ENCODE measurements around the gene RYR2. TPM values are rescaled to one million over a fixed set of nuclear protein-coding genes. Genes with fewer than 3 reads are reported as not detected.
A peak's percentile ranks its signal among the peaks of the same experiment; 100 is the strongest.

RYR2 gene
- polyA plus RNA-seq, 1 of the 3 experiments (the other 2 are of a cell fraction) = under 0.01 TPM

DNA sequence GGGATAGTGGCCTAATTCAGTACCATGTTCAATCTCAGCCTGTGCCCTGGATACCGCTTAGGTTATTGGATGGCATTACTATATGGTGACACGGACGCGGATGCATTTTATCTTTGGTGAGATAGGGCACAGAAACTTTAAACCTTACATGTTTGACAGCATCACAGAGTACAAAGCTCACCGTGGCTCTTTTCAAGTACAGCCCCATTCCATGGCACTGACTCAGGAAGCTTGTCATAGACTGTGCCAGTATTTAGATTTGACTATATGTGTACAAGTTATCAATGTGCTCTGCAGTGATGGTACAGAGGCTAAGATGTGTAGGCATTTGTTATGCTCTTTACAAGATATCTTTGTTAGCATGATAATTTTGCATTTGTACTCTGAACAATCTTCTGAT, 169.0 kb downstream of the RYR2 start (continued):
- no peak for TF ChIP-seq USF1 (IDR thresholded peaks at IDR 0.05; ENCODE audit: borderline replicate concordance, low read depth)

DNA sequence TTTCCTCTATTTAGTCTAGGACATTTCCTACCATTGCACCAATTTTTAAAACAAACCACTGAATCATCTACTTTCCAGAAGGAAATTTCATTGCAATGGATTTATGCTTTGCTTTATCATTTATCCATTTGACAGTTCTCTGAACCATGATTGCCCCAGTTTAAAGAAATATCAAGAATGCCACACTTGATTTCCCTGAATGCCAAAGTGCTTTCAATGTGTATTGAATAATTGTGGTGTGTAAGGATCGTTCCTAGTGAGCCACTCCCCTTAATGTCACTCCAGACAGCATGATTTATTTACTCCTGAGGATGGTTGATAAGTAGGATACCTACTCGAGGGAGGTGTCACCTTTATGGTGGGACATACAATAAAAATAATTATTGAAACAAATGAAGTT, 169.6 kb downstream of the RYR2 start:
- WGBS (ENCODE audit: low lambda C conversion rate) = 5% methylated on average over 2 of the region's 2 CpGs
- CTCF ChIA-PET = interaction anchor here (1.1 kb wide), 1 partner anchor 29 kb away, joined by 3 read pairs; no protein-coding TSS in a partner anchor
- no peak overlapping the region for H3K4me2 ChIP-seq

DNA sequence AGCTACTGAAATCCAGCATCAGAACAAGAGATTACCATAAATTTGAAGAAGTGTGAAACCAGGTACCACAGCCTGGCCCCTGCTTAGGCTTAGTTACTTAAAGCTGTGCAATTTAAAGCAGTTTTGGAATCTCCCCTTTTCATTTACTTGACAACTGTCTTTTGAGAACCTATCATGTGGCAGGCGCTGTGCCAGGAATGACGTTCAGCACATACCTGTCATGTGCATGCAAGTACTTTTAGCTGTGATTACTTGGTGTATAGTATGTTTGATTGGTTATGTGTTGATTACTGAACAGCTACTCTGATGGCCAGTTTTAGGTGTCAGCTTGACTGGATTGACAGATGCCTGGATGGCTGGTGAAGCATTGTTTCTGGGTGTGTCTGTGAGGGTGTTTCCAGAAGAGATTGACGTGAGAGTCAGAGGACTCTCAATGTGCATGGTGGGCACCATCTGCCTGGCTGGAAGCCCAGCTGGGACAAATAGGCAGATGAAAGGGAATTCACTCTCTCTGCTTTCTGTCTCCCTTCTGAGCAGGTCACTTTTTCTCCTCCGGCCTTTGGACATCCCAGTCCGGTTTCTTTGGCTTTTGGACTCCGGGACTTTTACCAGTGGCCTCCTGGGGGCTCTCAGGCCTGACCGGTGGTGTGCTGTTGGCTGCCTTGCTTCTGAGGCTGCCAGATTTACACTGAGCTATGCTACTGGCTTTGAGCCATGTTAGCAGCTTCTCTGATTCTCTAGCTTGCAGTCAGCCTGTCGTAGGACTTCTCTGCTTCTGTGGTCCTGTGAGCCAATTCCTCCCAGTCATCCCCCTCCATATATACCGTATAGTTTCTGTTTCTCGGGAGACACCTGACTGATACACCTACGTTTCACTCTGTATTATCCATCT, 178.0 kb downstream of the RYR2 start:
- H3K9ac ChIP-seq = no peak overlapping the region
- H3K4me1 ChIP-seq (ENCODE audit: control insufficient read depth in 1 of 2, insufficient read depth in 2 of 2, low read depth in 1 of 2, low read length in 1 of 2) = peaks cover 0 to 8% of the 10 kb centered on the region in 2 experiments; a peak in 1 of 4 replicates
- H3K79me2 ChIP-seq (ENCODE audit: insufficient read depth) = no peaks in the 10 kb centered on the region
- ChIA-PET POLR2A (interaction anchor here (0.7 kb wide), 1 partner anchor 9 kb away, joined by 3 read pairs; no protein-coding TSS in a partner anchor), CTCF (interaction anchor here (0.9 kb wide), 1 partner anchor 10 kb away, joined by 5 read pairs; no protein-coding TSS in a partner anchor)
- H3K36me3 ChIP-seq (replicated peaks in 1 of 2; ENCODE audit: control insufficient read depth in 1 of 2, insufficient read depth in 2 of 2, low read length in 1 of 2) = no peaks in the 10 kb centered on the region
- WGBS (ENCODE audit: low lambda C conversion rate) = 24% methylated on average over 11 of the region's 11 CpGs
- no peak overlapping the region; a peak in 1 of 4 replicates for H3K27ac ChIP-seq (ENCODE audit: low read depth in 2 of 2, low read length in 1 of 2)
- TF ChIP-seq RAD21 (IDR thresholded peaks at IDR 0.05; ENCODE audit: low read length) (peak; percentile 28; the same call in 1 of the 2 replicates), CHD2 (IDR thresholded peaks at IDR 0.05; ENCODE audit: low read length, partially characterized antibody) (no peak)
- H3K27me3 ChIP-seq (ENCODE audit: insufficient read depth) = no peaks in the 10 kb centered on the region
- H2AFZ ChIP-seq (ENCODE audit: low read depth) = no peak overlapping the region
- H4K20me1 ChIP-seq (ENCODE audit: insufficient read depth) = no peaks in the 10 kb centered on the region
- H3K4me3 ChIP-seq (ENCODE audit: low read depth in 2 of 2, low read length in 1 of 2) = no peak overlapping the region
- no peak overlapping the region for H3K4me2 ChIP-seq
- H3F3A ChIP-seq (replicated peaks; ENCODE audit: insufficient read depth) = no peaks in the 10 kb centered on the region
- 0 out of 2 replicates have a peak, but pooled peaks cover 3% of the 10 kb centered on the region for H3K9me3 ChIP-seq
- no peaks in the 10 kb centered on the region for H3K9me2 ChIP-seq
- DNase-seq = no peak

More for the DNA sequence above, 169.6 kb downstream of the RYR2 start:
- H3K9me2 ChIP-seq = no peaks in the 10 kb centered on the region
- TF ChIP-seq TCF12 (IDR thresholded peaks at IDR 0.05) (no peak), CHD2 (IDR thresholded peaks at IDR 0.05; ENCODE audit: low read length, partially characterized antibody) (no peak)
- no peak overlapping the region for H3K27ac ChIP-seq (ENCODE audit: low read depth in 2 of 2, low read length in 1 of 2)
- H3K27me3 ChIP-seq (ENCODE audit: insufficient read depth) = no peaks in the 10 kb centered on the region
- H4K20me1 ChIP-seq (ENCODE audit: insufficient read depth) = no peaks in the 10 kb centered on the region
- POLR2A ChIA-PET = interaction anchor here (0.8 kb wide), 1 partner anchor 8 kb away, joined by 3 read pairs; no protein-coding TSS in a partner anchor
- no peak overlapping the region for H3K4me3 ChIP-seq (ENCODE audit: low read depth in 2 of 2, low read length in 1 of 2)
- no peaks in the 10 kb centered on the region for H3K9me3 ChIP-seq
- no peak for DNase-seq
- no peak overlapping the region for H3K9ac ChIP-seq
- no peaks in the 10 kb centered on the region for H3K79me2 ChIP-seq (ENCODE audit: insufficient read depth)
- H3K4me1 ChIP-seq (ENCODE audit: control insufficient read depth in 1 of 2, insufficient read depth in 2 of 2, low read depth in 1 of 2, low read length in 1 of 2) = no peaks in the 10 kb centered on the region
- H2AFZ ChIP-seq (ENCODE audit: low read depth) = no peak overlapping the region
- H3K36me3 ChIP-seq (replicated peaks in 1 of 2; ENCODE audit: control insufficient read depth in 1 of 2, insufficient read depth in 2 of 2, low read length in 1 of 2) = no peaks in the 10 kb centered on the region
- H3F3A ChIP-seq (replicated peaks; ENCODE audit: insufficient read depth) = no peaks in the 10 kb centered on the region

- 67% methylated on average over 2 of the region's 2 CpGs for WGBS (ENCODE audit: low lambda C conversion rate)
- Histone ChIP-seq H3K4me3 (ENCODE audit: low read depth in 2 of 2, low read length in 1 of 2) (no peak overlapping the region), H3K9me3 (0 out of 2 replicates have a peak, but pooled peaks cover 3% of the 10 kb centered on the region), H3K4me2 (no peak overlapping the region), H3F3A (replicated peaks; ENCODE audit: insufficient read depth) (no peaks in the 10 kb centered on the region), H3K36me3 (replicated peaks in 1 of 2; ENCODE audit: control insufficient read depth in 1 of 2, insufficient read depth in 2 of 2, low read length in 1 of 2) (no peaks in the 10 kb centered on the region), H3K27me3 (ENCODE audit: insufficient read depth) (no peaks in the 10 kb centered on the region), H4K20me1 (ENCODE audit: insufficient read depth) (no peaks in the 10 kb centered on the region), H3K9me2 (no peaks in the 10 kb centered on the region), H2AFZ (ENCODE audit: low read depth) (no peak overlapping the region), H3K9ac (no peak overlapping the region), H3K4me1 (ENCODE audit: control insufficient read depth in 1 of 2, insufficient read depth in 2 of 2, low read depth in 1 of 2, low read length in 1 of 2) (peaks cover 0 to 8% of the 10 kb centered on the region in 2 experiments; a peak in 1 of 4 replicates), H3K79me2 (ENCODE audit: insufficient read depth) (no peaks in the 10 kb centered on the region), H3K27ac (ENCODE audit: low read depth in 2 of 2, low read length in 1 of 2) (no peak overlapping the region)
- TF ChIP-seq FOSL2 (IDR thresholded peaks at IDR 0.05; ENCODE audit: borderline replicate concordance, low read depth) = no peak
- TF ChIP-seq YY1 (IDR thresholded peaks at IDR 0.05; ENCODE audit: low read depth) = no peak
- TF ChIP-seq NFIC (IDR thresholded peaks at IDR 0.05; ENCODE audit: borderline replicate concordance) = no peak
- TF ChIP-seq EZH2phosphoT487 (IDR thresholded peaks at IDR 0.05; ENCODE audit: borderline replicate concordance, low read depth) = no peak
- TF ChIP-seq MEF2A (IDR thresholded peaks at IDR 0.05; ENCODE audit: borderline replicate concordance, low read depth) = no peak
- ChIA-PET POLR2A (no interaction called here), CTCF (no interaction called here)
- DNase-seq = no peak
Observed at GRCh38 chr1:237223419-237223818, 181.4 kb downstream of the RYR2 start.

Data from SK-N-SH (cell line).